Activated CD4-positive, alpha-beta T cell treated with anti-CD3 and anti-CD28 coated beads for 24 hours (primary cell): ENCODE measurements around the gene SH3GL3.

Experiments used
- DNase-seq, 2 donors: peaks; one replicate each; pipeline ENCODE4 v3.0.0-alpha.2; 2020; ENCODE audit warnings: low read depth in 2 of 2

SH3GL3 gene

GRCh38 chr15:83613714-83614113, 166.6 kb downstream of the SH3GL3 start:
- no peak for DNase-seq

- no peak for DNase-seq
Measured at GRCh38 chr15:83616840-83617239, 169.7 kb downstream of the SH3GL3 start.

DNA sequence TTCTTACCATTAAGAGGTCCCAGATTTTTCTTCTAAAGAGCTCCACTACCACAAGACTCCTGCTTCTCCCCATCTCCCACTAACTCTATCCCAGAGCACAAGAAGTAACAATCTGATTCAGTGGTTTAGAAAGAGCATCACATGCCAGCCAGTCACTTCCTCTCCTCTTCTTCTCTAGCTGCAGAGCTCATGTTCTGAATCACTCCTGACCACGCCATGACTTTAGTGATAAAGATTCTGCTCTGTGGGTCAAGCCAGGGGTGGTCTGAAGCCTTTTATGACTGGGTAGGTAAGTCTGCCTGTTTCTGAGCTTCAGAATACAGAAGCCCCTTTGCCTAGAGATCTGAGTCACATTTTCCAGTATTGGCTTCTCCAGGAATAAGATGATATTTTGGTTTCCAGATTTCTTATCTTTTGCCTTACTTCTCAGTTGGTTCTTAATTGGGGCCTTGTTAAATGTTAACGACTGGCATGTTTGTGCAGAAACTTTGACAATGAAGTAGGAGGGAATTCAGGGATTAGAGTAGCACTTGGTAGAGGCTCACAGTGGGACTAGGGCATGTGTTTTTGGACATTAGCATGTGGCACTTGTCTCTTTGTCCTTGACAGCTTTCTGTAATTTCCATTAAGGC, 179.1 kb downstream of the SH3GL3 start:
- no peak for DNase-seq

DNA sequence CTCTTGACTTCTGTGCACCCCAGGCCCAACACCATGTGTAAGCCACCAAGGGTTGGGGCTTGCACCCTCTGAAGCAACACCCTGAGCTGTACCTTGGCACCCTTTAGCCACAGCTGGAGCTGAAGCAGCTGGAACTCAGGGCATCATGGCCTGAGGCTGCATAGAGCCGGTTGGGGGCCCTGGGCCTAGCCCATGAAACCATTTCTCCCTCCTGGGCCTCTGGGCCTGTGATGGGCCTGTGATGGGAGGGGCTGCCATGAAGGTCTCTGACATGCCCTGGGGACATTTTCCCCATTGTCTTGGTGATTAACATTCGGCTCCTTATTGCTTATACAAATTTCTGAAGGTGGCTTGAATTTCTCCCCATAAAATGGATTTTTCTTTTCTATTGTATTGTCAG, 184.4 kb downstream of the SH3GL3 start:
- no peak for DNase-seq

GRCh38 chr15:83643201-83643600, 196.1 kb downstream of the SH3GL3 start:
- DNase-seq = no peak

- DNase-seq = no peak
Measured at GRCh38 chr15:83644439-83644838, 197.3 kb downstream of the SH3GL3 start.

DNA sequence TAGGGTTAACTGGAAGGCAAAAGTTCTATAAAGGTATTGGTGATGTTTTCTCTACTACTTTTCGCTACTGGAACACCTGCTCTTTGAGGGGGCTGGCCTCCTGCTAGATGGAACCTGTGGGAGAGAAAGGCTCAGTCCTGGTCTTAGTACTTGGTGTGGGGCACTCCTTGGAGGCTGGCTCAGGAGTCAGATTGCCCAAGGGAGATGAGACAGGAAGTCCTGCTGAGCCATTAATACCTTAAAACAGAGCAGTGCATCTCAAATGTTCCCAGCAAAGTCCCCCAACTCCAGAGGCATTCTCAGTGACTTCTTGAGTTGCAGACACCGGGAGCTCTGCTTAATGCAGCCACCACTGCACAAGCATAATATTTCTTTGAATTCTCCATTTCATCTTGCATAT, 203.7 kb downstream of the SH3GL3 start:
- DNase-seq = no peak

- no peak for DNase-seq
Measured at GRCh38 chr15:83651541-83651940, 204.4 kb downstream of the SH3GL3 start.

- DNase-seq = no peak
Measured at GRCh38 chr15:83652626-83653204, 205.6 kb downstream of the SH3GL3 start.

- no peak for DNase-seq
Measured at GRCh38 chr15:83653288-83653638, 206.1 kb downstream of the SH3GL3 start.

GRCh38 chr15:83653639-83654378, 206.7 kb downstream of the SH3GL3 start, which contains the start of gene ADAMTSL3:
ADAMTSL3 (plus strand) TSS chr15:83654123; CDS start chr15:83655762, 1,639 bp downstream.
- DNase-seq = no peak

DNA sequence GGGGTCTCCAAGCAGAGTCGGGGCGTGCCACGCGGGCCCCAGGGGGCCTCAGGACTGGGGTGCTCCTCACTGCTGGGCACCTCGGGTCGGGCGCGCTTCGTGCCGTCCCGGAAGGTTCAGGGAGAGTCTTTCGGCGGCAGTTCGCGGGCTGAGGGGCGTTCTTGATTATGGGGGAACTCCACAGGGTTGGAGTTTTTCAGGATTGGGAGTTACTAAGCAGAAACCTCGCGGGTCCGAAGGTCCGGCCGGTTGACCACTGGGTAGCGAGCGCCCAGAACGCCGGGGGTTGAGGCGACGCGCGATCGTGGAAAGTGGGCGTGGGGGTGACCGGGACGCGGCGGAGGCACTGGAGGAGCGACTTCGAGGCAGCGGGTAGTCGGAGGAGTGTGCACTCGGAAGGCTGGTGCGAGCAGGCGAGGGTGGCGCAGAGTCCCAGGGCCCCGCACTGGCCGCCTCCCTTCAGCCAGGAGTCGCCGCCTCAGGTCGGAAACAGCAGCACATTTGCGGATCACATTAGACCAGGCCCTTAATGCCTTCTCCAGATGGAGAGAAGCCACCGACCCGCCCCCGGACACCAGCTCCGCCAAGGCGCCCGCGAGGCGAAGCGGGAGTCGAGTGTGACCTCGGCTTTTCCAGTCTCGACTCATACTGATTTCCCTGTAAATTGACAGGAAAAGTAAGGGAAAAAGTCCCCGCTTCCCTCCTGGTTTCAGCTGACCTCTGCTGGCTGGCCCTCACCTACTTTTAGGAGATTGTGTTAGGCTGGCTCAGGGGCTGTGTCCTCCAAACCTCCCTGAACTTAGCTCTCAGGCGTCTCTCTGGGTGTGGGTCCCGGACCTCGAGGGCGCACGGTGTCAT, 207.5 kb downstream of the SH3GL3 start:
- no peak for DNase-seq

DNA sequence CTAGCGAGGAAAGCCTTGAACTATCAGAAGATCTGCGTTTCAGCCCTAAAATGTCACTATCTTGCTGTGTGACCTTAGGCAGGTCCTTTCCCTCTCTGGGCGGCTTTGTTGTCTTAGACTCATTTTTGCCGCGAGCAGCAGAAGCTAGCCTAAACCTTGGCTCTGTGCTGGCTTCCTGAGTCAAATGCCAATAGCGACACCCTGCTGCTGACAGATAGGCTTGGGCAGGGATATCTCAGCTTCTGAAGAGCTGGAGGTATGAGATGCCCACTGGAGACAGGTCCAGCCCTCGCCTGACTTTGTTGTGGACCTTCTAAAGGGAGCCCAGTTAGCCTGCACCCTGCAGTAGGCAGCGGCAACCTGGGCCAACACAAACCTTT, 208.1 kb downstream of the SH3GL3 start:
- no peak for DNase-seq

GRCh38 chr15:83656192-83656591, 209.1 kb downstream of the SH3GL3 start:
- no peak for DNase-seq

DNA sequence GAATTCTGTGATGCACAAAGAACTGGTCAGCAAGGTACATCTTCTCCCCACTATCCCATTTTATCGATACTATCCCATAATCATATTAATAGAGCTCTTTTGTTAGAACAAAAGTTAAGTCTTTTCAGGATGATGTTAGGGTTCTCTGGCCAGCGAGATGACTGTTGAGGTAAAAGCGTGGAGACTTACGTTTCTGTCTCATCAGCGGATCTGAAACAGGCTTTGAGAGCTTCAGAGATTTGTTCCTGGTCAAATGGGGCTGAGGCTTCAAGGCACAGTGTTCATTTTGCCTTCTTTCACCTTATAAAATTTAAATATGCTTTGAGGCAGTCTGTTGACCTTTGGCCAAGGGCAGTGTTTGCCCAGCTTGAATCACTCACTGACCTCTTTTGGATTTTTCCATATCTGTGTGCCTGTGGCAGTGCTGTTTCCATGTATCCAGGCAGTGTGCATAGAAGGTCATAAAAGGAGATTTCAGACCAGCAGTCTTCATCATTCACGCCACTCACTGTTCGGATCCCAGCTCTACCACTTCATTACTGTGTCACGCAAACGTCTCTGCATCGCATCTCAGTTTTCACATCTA, 209.9 kb downstream of the SH3GL3 start:
- no peak for DNase-seq

- DNase-seq = no peak
Measured at GRCh38 chr15:83657549-83657948, 210.4 kb downstream of the SH3GL3 start.

DNA sequence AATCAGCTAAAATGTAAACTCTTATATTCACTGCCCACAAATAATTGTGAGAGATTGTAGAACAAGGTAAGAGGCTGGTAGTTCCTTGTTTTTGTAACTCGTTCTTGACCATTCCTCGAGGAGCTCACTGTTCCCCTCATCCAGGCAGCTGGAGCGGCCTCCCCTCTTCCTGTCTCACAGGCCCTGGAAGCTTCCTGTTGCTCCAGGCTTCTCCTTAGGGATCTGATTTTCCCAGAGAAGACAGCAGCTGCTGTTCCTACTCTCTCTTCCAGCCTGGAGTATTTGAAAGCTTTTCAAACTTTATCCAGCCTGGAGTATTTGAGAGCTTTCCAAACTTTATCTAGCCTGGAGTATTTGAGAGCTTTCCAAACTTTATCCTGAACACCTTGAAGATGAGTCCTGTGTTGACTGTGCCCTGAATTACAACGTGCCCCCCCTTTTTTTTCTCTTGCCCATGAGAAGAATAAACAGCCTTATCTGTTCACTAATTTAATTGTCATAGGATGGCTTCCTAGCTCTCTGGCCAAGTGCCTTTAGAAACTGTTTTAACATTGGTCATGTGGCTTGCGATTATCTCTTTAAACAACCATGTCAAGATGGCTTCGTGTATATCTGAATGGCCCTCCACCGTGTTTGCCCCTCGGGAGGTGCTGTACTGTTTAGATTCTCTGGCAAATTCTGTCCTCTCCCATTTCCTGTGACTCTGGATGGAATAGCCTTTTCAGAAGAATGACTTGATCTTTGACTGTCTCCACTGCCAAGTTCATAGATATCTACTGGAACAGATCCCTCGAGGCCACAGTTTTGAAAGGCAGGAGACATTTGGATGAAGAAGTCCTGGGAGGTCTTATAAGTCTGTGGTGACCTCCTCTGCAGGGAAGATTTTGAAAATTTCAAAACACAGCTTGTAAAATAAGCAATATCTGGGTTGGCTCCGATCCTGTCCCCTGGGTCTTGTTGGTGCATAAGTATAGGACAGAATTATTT, 211.6 kb downstream of the SH3GL3 start:
- DNase-seq = no peak

DNA sequence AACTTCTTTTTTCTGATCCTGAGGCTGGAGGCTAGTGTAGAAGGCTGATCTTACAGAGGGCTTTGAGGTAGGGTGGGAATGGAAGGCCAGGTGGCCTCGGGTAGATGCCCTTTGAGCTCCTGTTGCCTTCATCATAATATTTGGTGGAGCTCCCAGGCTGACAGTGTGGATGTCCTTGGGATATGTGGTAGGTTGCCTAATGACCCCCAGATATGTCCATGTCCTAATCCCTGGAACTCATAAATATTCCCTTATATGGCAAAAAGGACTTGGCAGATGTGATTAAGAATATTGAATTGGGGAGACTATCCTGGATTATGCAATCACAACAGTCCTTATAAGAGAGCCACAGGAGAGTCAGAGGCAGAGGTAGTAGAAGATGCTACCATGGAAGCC, 212.3 kb downstream of the SH3GL3 start:
- no peak for DNase-seq

GRCh38 chr15:83665480-83665879, 218.3 kb downstream of the SH3GL3 start:
- no peak for DNase-seq
